SIG-M5 treated with dmso at 0.1 percent for 504 hours (cell line): ENCODE data around the gene EPHA8.

Experiments used
- DNase-seq: peaks from one replicate; lab custom pipeline; 2025; ENCODE audit not compliant: unreplicated experiment; lab: John Stamatoyannopoulos, UW

Gene EPHA8

DNA sequence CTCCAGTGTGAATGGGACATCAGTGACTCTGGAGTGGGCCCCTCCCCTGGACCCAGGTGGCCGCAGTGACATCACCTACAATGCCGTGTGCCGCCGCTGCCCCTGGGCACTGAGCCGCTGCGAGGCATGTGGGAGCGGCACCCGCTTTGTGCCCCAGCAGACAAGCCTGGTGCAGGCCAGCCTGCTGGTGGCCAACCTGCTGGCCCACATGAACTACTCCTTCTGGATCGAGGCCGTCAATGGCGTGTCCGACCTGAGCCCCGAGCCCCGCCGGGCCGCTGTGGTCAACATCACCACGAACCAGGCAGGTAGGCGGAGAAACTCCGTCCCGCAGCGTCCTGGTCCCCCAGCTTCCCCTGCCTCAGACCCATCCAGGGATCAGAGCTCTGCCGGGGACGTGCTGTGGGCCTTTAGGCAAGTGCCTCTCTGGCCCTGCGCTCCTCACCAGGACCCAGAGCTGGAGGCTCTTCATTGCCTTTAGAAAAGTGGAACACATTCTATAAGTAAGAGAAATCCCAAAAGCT lies 25.7 kb downstream of the EPHA8 start:
- no peak for DNase-seq

DNA sequence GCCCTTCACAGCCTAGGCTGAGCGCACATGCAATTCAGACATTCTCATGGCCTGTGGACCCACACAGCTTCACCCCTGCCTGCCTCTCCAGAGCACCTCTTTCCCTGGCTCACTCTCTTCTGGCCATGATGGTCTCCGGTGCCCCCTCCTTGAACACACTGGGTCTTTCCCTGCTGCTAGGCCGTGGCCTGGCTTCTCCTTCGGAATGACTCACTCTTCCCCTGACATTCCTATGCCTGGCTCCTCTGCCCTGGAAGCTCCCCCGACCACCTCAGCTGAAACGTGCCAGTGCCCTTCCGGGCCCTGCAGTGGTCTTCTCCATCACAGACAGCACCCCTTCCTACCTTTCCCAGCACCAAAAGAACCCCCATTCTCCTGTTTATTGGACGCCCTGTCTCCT lies 28.3 kb downstream of the EPHA8 start:
- DNase-seq = no peak

DNA sequence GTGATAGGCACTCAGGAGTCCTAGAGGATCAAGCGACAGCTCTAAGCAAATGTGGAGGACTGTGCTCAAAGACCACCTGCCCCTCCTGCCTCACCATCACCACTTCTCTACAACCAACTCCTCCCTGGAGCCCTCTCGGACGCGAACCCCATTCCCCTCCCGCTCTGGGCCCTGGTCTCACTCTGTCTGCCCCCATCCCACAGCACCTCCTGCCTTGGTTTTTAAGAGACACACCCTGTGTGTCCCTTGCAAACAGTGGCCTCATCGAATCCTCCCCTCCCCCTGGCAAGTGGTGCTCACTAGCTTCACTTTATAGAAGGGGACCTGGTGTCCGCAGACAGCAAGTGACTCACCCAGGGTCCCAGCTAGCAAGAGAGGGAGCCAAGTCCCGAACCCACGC lies 28.8 kb downstream of the EPHA8 start:
- no peak for DNase-seq

DNA sequence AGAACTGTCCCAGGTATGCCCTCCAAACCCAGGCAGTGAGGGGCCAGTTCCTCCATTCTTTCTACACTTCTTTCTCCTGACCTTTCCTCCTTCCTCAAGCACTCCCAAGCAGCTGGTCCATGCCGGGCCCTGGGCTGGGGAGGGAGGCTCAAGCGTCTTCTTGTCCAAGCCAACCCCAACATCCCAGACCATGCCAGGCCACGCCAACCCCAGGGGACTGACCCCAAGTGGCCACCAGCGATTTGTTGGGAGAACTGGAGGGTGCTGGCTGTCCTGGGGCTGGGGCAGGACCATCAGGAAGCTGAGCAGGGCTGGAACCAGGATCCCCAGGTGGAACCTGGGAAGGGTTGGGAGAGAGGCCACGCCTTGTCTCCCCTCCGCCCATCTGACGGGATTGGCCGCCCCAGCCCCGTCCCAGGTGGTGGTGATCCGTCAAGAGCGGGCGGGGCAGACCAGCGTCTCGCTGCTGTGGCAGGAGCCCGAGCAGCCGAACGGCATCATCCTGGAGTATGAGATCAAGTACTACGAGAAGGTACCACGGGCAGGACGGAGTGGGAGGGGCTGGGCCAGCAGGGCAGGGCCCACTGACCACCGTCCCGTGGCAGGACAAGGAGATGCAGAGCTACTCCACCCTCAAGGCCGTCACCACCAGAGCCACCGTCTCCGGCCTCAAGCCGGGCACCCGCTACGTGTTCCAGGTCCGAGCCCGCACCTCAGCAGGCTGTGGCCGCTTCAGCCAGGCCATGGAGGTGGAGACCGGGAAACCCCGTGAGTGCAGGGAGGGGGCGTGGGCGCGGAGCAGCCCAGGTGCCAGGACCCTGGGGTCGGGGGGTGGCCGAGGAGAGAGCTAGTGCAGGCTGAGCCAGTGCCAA lies 29.9 kb downstream of the EPHA8 start:
- DNase-seq = no peak

DNA sequence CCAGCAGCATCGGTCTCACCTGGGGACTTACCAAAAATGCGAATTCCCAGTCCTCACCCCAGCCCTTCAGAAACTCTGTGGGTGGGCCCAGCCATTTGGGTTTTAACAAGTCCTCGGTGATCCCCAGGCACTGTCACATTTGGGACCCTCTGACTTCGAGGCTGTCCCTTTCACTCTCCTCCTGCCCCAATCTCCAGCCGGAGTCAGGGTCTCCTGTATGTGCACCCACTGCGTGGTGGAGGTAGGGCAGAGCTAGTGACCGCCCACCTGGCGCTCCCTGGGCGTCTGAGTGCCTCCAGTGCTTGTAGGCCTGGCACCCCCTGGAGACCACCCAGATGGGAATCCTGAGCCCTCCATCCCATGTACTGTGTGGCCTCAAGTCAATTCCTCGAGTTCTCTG lies 31.1 kb downstream of the EPHA8 start:
- no peak for DNase-seq

DNA sequence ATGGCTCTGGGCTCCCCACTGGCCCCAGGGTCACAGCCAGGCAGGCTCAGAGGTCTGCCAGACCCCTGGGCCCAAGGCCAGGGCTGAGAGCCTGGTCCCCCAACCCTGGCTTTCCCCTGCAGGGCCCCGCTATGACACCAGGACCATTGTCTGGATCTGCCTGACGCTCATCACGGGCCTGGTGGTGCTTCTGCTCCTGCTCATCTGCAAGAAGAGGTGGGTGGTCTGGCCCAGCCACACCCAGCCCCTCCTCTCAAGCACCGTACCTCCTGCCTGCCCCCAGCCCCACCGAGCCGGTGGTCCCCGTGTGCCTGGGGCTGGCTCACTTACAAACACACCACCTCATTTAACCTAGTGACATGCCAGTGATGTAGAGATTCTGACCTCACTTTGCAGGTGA lies 31.8 kb downstream of the EPHA8 start:
- DNase-seq = no peak

DNA sequence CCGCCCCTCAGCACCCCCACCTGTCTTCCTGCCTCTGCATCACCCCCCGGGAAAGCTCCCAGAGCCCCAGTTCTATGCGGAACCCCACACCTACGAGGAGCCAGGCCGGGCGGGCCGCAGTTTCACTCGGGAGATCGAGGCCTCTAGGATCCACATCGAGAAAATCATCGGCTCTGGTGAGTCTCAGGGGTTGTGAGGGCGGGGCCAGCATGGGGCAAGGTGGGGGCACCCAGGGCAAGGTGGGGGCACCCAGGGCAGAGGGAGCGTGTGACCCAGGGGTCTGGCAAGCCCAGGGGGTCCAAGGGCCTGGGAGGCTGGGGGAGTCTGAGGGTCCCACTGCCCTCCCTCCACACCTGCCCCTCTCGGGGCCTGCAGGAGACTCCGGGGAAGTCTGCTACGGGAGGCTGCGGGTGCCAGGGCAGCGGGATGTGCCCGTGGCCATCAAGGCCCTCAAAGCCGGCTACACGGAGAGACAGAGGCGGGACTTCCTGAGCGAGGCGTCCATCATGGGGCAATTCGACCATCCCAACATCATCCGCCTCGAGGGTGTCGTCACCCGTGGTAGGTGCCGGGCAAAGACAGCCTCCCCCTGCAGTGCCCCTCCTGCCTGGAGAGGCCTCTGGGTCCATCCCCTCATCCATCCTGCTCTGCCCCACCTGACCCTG lies 34.1 kb downstream of the EPHA8 start:
- DNase-seq = no peak

DNA sequence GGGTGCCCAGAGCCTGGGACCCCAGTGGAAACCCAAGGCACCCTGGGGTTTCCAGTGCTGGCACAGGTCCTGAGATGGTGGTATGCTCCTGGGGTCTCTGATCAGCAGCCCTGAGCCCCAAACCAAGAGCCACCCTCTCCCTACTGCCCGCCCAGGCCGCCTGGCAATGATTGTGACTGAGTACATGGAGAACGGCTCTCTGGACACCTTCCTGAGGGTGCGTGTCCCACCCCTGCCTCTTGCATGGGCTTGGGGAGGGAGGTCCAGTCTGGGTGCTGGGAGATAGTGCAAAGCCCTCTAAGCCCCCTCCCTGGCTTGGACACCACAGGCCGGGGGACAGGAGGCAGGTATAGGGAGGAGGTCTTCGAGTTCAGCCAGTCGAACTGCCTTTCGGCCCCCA lies 34.7 kb downstream of the EPHA8 start:
- DNase-seq = no peak

DNA sequence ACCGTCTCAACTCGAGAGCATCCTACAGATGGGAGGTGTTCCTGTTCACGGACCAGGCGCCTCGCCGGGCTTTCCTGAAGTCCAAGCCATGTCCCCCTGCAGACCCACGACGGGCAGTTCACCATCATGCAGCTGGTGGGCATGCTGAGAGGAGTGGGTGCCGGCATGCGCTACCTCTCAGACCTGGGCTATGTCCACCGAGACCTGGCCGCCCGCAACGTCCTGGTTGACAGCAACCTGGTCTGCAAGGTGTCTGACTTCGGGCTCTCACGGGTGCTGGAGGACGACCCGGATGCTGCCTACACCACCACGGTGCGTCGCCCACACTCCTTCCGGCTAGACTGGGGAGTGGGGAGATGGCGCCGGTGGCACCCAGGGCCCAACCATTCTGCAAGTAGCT lies 35.4 kb downstream of the EPHA8 start:
- no peak for DNase-seq

DNA sequence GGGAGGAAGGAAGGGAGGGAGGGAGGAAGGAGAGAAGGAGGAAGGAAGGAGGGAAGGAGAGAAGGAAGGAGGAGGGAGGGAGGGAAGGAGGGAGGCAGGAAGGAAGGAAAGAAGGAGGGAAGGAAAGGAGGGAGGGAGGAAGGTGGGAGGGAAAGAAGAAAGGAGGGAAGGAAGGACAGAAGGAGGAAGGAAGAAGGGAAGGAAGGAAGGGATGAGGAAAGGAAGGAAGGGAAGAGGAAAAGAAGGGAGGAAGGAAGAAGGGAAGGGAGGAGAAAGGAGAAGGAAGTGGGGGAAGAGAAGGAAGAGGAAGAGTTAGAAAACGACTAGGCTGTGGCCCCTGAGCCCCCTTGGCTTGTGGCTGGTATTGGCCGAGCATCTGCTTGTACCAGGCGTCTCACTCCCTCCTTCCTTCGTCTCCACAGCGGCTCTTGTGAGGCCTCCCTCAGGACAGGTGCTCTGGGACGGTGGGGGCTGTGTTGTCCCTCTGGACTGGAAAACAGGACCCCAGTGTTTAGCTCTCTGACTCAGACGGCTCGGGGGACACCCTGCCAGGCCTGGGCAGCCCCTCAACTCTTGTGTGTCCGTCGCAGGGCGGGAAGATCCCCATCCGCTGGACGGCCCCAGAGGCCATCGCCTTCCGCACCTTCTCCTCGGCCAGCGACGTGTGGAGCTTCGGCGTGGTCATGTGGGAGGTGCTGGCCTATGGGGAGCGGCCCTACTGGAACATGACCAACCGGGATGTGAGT lies 37.0 kb downstream of the EPHA8 start:
- DNase-seq = no peak

DNA sequence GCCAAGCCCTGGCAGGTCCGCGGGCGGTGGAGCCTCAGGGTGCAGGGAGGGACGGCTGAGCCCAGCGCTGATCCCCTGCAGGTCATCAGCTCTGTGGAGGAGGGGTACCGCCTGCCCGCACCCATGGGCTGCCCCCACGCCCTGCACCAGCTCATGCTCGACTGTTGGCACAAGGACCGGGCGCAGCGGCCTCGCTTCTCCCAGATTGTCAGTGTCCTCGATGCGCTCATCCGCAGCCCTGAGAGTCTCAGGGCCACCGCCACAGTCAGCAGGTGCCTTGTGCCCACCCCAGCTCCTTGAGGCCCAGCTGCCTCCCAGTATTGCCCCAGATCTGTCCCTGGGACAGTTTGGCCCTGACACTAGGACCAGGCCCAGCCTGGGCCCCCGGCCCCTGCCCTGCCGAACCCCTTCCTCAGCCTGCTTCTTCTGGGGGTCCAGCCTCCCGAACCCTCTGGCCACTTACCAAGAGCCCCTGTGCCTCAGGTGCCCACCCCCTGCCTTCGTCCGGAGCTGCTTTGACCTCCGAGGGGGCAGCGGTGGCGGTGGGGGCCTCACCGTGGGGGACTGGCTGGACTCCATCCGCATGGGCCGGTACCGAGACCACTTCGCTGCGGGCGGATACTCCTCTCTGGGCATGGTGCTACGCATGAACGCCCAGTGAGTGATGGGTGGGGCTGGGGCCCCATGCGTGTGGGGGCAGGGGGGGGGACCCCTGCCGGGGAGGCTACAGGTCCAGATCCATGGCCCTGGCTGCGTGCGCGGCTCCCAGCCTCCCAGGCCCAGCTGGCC lies 37.7 kb downstream of the EPHA8 start:
- no peak for DNase-seq

DNA sequence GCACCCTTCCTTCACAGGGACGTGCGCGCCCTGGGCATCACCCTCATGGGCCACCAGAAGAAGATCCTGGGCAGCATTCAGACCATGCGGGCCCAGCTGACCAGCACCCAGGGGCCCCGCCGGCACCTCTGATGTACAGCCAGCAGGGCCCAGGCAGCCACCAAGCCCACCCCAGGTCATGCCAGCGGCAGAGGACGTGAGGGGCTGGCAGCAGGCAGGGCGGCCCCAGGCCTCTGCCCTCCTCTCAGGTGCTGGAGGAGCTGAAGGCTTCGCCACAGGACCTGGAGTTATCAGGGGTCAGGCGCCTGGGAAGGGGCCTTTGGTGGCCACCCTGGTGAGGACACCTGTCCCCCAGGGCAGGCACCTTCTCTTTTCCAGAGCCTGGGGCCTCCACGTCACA lies 38.3 kb downstream of the EPHA8 start:
- no peak for DNase-seq

DNA sequence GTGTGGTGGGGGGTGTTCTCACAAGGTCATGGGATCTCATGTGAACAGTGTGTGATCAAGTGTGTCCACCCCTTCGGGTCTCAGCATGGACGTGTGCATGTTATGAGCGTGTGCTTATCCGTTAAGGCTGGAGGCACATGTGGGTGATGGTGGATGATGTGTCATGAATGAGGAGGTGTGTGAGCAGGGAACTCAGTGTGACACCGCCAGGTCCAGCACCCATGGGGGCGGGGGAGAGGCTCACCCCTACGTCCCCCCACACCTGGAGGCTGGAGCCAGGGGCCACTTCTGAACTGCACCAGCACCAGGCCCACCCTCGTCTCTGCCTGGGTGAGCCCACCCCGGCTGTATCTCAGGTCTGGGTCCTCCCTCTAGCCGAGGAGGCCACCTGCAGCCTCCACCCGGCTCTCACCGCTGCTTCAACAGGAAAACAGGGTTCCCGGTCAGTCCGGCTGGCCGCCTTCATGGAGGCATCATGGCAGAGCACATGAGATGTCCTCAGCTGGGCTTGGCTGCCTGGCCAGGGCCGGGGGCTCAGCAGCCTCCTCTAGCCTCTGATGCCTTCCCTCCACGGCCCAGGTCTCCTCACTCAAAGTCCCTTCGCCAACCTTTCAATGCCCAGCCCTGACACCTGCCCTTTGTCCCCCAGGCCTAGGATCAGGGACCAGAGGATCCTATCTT lies 38.9 kb downstream of the EPHA8 start:
- DNase-seq = no peak

DNA sequence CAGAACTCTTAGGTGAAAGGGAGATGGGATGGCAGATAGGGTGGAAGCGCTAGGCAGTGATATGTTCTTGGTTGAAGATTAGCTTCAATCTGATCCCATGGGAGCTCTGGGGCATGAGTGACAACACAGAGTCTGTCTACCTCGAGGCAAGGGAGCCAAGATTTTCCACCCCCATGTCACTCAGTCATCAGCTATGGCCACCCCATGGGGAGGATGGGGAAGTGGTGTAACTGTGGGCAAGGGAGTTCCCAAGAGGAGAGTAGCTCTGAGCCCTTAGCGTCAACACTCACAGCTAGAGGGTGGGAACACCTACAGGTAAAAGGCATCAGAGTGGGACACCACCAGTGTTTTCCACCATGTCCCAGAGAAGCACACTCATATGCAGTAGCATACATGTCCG lies 42.9 kb downstream of the EPHA8 start:
- DNase-seq = no peak

DNA sequence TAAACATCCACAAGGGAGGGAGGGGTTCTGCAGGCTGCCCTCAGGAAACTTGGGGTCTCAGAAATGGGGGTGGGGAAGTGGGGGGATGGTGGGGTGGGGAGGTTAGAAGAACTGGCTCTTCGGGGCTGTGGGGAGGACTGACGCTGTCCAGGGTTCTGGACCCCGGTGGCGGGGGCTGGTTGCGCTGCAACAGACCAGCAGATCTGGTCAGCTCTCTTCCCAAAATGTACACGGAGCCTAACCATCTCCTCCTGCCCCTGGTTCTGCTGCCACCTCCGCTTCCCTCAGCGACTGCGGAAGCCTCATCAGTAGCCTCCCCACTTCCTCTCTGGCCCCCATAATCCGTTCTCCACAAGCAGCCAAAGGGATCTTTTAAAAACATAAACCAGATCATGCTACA lies 43.9 kb downstream of the EPHA8 start:
- DNase-seq = no peak

DNA sequence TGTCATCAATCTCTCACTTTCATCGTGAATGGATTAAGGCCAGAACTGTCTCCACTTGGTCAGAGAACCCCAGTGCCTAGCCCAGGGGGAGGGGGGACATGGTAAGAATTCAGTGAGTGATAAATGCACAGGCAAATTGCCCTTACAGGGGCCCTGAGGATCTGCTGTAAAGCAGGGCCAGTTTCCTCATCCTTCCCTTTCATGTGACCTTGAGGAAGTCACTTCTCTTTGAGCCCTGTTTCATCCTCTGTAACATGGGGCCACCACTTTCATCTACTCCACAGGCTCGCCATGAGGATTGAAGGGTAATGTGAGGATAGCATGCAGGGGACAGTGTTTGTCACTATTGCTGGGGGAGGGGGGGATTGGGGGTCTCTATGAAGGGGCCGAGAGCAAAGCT lies 45.1 kb downstream of the EPHA8 start:
- DNase-seq = no peak

DNA sequence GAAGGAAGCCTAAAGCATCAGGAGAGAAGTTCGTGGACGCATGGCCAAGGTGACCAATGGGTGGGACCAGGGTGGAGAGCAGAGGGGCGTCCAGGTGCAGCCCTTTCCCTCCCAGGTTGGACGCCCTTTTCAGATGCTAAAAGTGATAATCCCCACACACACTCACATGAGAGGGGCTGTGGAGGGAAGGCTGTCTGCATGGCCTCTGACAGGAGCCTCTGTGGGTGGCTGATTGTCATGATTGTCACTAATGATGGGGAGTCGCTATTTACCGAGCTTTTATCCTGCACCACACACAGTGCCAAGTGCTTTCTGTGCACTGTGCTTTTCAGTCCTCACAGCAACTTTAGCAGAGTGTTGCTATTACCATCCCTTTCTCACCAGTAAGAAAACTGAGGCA lies 46.0 kb downstream of the EPHA8 start:
- no peak for DNase-seq

DNA sequence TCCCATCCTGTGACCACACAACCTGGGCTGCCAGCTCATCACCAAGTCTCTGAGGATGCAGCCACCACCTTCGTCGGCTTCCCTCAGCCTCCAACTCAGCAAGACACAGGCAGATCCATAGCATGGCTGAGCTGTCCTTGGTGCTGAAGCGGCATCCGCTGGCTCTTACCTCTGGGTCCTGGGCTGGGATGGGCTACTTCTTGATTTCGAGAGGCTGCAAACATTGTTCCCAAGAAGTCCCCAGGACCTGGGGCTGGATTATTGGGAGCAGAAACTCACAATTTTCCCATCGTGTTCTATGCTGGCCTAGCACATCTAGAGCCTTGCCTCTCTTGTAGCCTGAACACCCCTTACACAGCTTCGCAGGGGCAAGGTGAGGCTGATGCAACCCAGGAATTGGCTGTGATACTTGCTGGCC lies 48.2 kb downstream of the EPHA8 start:
- DNase-seq = peak; percentile 18

DNA sequence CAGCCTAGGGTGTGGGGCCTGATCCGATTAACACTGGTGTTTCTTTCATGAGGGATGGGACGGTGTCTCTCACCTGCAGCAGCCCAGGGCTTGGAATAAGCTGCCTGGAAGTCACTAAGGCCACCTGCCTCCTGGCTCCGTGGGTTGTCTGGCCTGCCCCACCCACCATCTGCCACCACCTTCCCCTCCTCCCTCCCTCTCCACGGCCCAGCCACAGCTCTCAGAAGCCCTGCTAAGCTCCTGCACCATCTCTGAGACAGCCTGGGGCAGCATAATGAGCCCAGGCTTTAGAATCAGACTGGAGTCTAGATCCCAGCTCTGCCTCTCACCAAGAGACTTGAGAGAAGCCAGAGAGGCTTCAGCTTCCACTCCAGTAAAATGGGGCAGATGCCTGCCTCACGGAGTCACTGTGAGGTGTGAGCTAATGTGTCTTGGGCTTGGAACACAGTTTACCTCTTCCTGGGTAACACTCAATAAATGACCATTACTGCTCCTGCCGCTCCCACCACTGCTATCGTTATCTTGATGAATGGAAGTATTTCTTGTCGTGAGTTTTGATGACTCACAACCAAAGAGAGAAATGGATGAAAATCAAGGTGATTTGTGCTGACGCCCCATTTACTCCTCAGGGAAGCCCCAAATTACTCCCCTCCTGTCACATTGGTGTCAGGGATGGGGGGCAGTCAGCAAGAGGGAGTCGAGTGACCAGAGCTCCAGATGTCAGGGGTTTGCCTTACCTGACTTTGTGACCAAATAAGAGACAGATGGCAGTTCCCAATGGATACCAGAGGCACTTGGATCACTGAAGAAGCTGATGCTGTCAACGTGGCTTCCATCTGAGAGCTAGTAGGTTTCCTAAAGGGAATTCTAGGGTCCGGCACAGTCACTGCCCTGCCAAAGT lies 49.6 kb downstream of the EPHA8 start:
- no peak for DNase-seq
